ENCODE results near the gene RAB27A. TPM values are rescaled to one million over a fixed set of nuclear protein-coding genes. Genes with fewer than 3 reads are reported as not detected.
A peak's percentile ranks its signal among the peaks of the same experiment; 100 is the strongest.

RAB27A gene
- 10.3 and 14.4 TPM in 2 replicates for total RNA-seq
- 34.9 and 47.4 TPM in 2 replicates for polyA plus RNA-seq
- polyA plus RNA-seq (2012) = 21.1 and 26.2 TPM in 2 replicates
- polyA minus RNA-seq (ENCODE audit: low replicate concordance) = 5.1 and 5.7 TPM in 2 replicates

DNA sequence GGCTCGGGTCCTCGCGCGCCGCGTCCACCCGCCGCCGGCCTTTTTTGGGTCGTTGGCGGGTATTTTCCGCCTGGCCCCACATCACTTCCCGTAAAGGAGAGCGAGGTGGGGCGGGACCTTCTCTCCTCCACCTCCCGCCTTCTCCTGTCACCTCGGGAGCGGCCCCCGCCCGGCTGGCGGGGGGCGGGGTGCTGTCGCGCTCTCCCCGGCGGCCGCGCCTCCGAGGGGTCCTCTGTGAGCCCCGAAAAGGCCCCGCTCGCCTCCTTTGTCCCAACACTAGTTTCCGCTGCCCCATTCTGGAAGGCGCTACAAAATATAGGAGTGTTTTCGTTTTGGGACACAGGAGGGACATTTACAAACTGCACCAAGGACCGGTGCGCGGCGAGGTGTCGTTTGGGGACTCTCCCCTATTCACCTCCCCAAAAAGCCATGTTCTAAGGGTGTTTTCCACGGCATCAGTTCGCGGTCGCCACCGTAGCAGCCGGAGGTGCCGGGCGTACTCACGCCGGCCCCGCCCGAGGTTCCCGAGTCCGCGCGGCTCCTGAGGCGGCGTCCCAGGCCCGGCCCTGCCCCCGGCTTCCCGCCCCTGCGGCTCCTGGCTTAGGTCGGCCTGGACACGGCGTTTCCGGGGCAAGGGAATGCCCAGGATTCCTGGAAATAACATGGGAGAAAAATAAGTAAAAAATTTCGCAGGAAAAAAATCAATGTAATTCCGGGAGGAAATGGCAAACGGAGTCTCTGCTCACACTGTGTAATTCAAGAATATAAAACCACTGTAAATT is at the start of gene RAB27A:
RAB27A (minus strand) TSS at position 68 of the 782 bp plus-strand sequence. CDS start 54,879 bp downstream, outside the sequence.
- TF ChIP-seq, protein P1, sequence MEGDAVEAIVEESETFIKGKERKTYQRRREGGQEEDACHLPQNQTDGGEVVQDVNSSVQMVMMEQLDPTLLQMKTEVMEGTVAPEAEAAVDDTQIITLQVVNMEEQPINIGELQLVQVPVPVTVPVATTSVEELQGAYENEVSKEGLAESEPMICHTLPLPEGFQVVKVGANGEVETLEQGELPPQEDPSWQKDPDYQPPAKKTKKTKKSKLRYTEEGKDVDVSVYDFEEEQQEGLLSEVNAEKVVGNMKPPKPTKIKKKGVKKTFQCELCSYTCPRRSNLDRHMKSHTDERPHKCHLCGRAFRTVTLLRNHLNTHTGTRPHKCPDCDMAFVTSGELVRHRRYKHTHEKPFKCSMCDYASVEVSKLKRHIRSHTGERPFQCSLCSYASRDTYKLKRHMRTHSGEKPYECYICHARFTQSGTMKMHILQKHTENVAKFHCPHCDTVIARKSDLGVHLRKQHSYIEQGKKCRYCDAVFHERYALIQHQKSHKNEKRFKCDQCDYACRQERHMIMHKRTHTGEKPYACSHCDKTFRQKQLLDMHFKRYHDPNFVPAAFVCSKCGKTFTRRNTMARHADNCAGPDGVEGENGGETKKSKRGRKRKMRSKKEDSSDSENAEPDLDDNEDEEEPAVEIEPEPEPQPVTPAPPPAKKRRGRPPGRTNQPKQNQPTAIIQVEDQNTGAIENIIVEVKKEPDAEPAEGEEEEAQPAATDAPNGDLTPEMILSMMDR (conservative IDR thresholded peaks at IDR 0.05 in 1 of 2, IDR thresholded peaks at IDR 0.05 in 1 of 2; ENCODE audit: low read depth in 1 of 2, low read length in 2 of 2) = no peak
- no peak for TF ChIP-seq EZH2 (IDR thresholded peaks at IDR 0.05; ENCODE audit: low read length, missing control alignments)
- Histone ChIP-seq H3K79me2 (ENCODE audit: control insufficient read depth, insufficient read depth, low read length) (peaks cover 4% of the 10 kb centered on the region), H3K27ac (ENCODE audit: insufficient read depth, low read length) (peak within 1 kb of the TSS; percentile 96), H3K27me3 (ENCODE audit: control insufficient read depth, insufficient read depth, low read length) (no peaks in the 10 kb centered on the region), H3K4me3 (replicated peaks in 1 of 4; ENCODE audit: control extremely low read depth in 1 of 4, insufficient read depth in 1 of 4, low read depth in 3 of 4, low read length in 4 of 4) (peak within 1 kb of the TSS; percentile 80 to 93 (median 87)), H3K9ac (ENCODE audit: insufficient read depth, low read length) (peak within 1 kb of the TSS; percentile 95), H2AFZ (ENCODE audit: low read length) (peak within 1 kb of the TSS; percentile 83), H3K36me3 (ENCODE audit: control insufficient read depth, insufficient read depth, low read length) (no peaks in the 10 kb centered on the region), H3K9me3 (ENCODE audit: control insufficient read depth, insufficient read depth, low read depth, low read length) (no peaks in the 10 kb centered on the region), H4K20me1 (ENCODE audit: control insufficient read depth, extremely low read depth, insufficient read depth, low read length) (no peaks in the 10 kb centered on the region), H3K4me1 (ENCODE audit: control insufficient read depth, extremely low read depth, insufficient read depth, low read length) (peaks cover 2% of the 10 kb centered on the region), H3K4me2 (ENCODE audit: extremely low read depth, insufficient read depth, low read length) (peak within 1 kb of the TSS; percentile 46)
- DNase-seq (ENCODE audit: low read depth in 2 of 2) = peak; percentile 72 to 76

DNA sequence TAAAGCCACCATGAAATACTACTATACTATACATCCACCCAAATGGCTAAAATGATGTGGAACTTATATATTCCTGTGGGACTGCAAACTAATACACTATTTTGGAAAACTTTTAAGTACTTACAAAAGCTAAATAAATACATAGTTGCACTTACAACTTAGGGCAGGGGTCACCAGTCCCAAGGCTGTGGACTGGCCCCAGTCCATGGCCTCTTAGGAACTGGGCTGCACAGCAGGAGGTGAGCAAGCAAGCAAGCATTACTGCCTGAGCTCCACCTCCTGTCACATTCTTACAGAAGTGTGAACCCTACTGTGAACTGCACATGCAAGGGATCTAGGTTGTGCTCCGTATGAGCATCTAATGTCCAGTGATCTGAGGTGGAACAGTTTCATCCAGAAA is 47.5 kb upstream of the RAB27A start:
- H3K9me3 ChIP-seq (ENCODE audit: control insufficient read depth, insufficient read depth, low read depth, low read length) = no peaks in the 10 kb centered on the region
- no peak overlapping the region for H3K9ac ChIP-seq (ENCODE audit: insufficient read depth, low read length)
- H3K4me3 ChIP-seq (replicated peaks in 1 of 4; ENCODE audit: control extremely low read depth in 1 of 4, insufficient read depth in 1 of 4, low read depth in 3 of 4, low read length in 4 of 4) = no peak overlapping the region
- H2AFZ ChIP-seq (ENCODE audit: low read length) = no peak overlapping the region
- no peak overlapping the region for H3K27ac ChIP-seq (ENCODE audit: insufficient read depth, low read length)
- no peak for TF ChIP-seq EZH2 (IDR thresholded peaks at IDR 0.05; ENCODE audit: low read length, missing control alignments)
- TF ChIP-seq, protein P1 (conservative IDR thresholded peaks at IDR 0.05 in 1 of 2, IDR thresholded peaks at IDR 0.05 in 1 of 2; ENCODE audit: low read depth in 1 of 2, low read length in 2 of 2) = no peak
- no peak for DNase-seq (ENCODE audit: low read depth in 2 of 2)
- H4K20me1 ChIP-seq (ENCODE audit: control insufficient read depth, extremely low read depth, insufficient read depth, low read length) = no peaks in the 10 kb centered on the region
- no peaks in the 10 kb centered on the region for H3K4me1 ChIP-seq (ENCODE audit: control insufficient read depth, extremely low read depth, insufficient read depth, low read length)
- no peaks in the 10 kb centered on the region for H3K27me3 ChIP-seq (ENCODE audit: control insufficient read depth, insufficient read depth, low read length)
- H3K36me3 ChIP-seq (ENCODE audit: control insufficient read depth, insufficient read depth, low read length) = no peaks in the 10 kb centered on the region
- peak overlapping the region; percentile 15 for H3K4me2 ChIP-seq (ENCODE audit: extremely low read depth, insufficient read depth, low read length)
- no peaks in the 10 kb centered on the region for H3K79me2 ChIP-seq (ENCODE audit: control insufficient read depth, insufficient read depth, low read length)

DNA sequence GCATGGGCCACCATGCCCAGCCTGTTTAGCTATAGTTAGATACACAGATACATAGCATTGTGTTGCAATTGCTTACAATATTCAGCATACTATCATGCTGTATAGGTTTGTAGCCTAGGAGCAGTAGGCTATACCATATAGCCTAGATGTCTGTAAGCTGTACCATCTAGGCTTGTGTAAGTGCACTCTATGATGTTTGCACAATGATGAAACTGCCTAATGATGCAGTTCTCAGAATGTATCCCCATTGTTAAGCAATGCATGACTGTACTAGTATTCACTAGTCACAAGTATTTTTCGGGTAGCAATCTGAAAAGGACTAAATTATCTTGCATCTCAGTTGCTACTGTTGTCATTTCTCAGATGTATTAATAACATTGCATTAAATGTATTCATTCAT is 45.4 kb upstream of the RAB27A start:
- H3K27me3 ChIP-seq (ENCODE audit: control insufficient read depth, insufficient read depth, low read length) = no peaks in the 10 kb centered on the region
- H3K36me3 ChIP-seq (ENCODE audit: control insufficient read depth, insufficient read depth, low read length) = no peaks in the 10 kb centered on the region
- H4K20me1 ChIP-seq (ENCODE audit: control insufficient read depth, extremely low read depth, insufficient read depth, low read length) = no peaks in the 10 kb centered on the region
- DNase-seq (ENCODE audit: low read depth in 2 of 2) = peak; percentile 20 to 56
- no peak overlapping the region for H3K4me3 ChIP-seq (replicated peaks in 1 of 4; ENCODE audit: control extremely low read depth in 1 of 4, insufficient read depth in 1 of 4, low read depth in 3 of 4, low read length in 4 of 4)
- no peak overlapping the region for H3K9ac ChIP-seq (ENCODE audit: insufficient read depth, low read length)
- H2AFZ ChIP-seq (ENCODE audit: low read length) = no peak overlapping the region
- no peaks in the 10 kb centered on the region for H3K79me2 ChIP-seq (ENCODE audit: control insufficient read depth, insufficient read depth, low read length)
- no peak overlapping the region for H3K4me2 ChIP-seq (ENCODE audit: extremely low read depth, insufficient read depth, low read length)
- TF ChIP-seq, protein P1 (conservative IDR thresholded peaks at IDR 0.05 in 1 of 2, IDR thresholded peaks at IDR 0.05 in 1 of 2; ENCODE audit: low read depth in 1 of 2, low read length in 2 of 2) = no peak
- TF ChIP-seq EZH2 (IDR thresholded peaks at IDR 0.05; ENCODE audit: low read length, missing control alignments) = no peak
- no peaks in the 10 kb centered on the region for H3K9me3 ChIP-seq (ENCODE audit: control insufficient read depth, insufficient read depth, low read depth, low read length)
- H3K27ac ChIP-seq (ENCODE audit: insufficient read depth, low read length) = peak overlapping the region; percentile 13
- no peaks in the 10 kb centered on the region for H3K4me1 ChIP-seq (ENCODE audit: control insufficient read depth, extremely low read depth, insufficient read depth, low read length)

Data from fibroblast of lung (primary cell).